Activated naive CD8-positive, alpha-beta T cell (primary cell): Measurements from ENCODE around the gene PITPNB.

Experiments used
- H3K27ac Mint-ChIP-seq: one replicate; pipeline ENCODE4 v1.8.0; 2021; ENCODE audit warnings: mixed read lengths
- H3K27me3 Mint-ChIP-seq: one replicate; pipeline ENCODE4 v1.8.0; 2021; ENCODE audit warnings: mixed read lengths
- H3K36me3 Mint-ChIP-seq: one replicate; pipeline ENCODE4 v1.8.0; 2021; ENCODE audit warnings: mixed read lengths
- H3K4me1 Mint-ChIP-seq: one replicate; pipeline ENCODE4 v1.8.0; 2021; ENCODE audit warnings: low read depth, mixed read lengths
- H3K4me3 Mint-ChIP-seq: one replicate; pipeline ENCODE4 v1.8.0; 2021; ENCODE audit warnings: mild to moderate bottlenecking, mixed read lengths
- H3K9me3 Mint-ChIP-seq: one replicate; pipeline ENCODE4 v1.8.0; 2021; ENCODE audit warnings: low read depth, mixed read lengths

Gene PITPNB

GRCh38 chr22:27919222-27919941 is at the start of gene PITPNB:
Gene PITPNB (minus strand): TSS chr22:27919256. CDS start chr22:27919191, 65 bp downstream.
- Mint-ChIP-seq H3K9me3 (no peaks in the 10 kb centered on the region), H3K4me3 (peak within 1 kb of the TSS; percentile 99), H3K27ac (peak within 1 kb of the TSS; percentile 99), H3K27me3 (no peaks in the 10 kb centered on the region), H3K36me3 (peaks cover 9% of the 10 kb centered on the region), H3K4me1 (peaks cover 64% of the 10 kb centered on the region)

DNA sequence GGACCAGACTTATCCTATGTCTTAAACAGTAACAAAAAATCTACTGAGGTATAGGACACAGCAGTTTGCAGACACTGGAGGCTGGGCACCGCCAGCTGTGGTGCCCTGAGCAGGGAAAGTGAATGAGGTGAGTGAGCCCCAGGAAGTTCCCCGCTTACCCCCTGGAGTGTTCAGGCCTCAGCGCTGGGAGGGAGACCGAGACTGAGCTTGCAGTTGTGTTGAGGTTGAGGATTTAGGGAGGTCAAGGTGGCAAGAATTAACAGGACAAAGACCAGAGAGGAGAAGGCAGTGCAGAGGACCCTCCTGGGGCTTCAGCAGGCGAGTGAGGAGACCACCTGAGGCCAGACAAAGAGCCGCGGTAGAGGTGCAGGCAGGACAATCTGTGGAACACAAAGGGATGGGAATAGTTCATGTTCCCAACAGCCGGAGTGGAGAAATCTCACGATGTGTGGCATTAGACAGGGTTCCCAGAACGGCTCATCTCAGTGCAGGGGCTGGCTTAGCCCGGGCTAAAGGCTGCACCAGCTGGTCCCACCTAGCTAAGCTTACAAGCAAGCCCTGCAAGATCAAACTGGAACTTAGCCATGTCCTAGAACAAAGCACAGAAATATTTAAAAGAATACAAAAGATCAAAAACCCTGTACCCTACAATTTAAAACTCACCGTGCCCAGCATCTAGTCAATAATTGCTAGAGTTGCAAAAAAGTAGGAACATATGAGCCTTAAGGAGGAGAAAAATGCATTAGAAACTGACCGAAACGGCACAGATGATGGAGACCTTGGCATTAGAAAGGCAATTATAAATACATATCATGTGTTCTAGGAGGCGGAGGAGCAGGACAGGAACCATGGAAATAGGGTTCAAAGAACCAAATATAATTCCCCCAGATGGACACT is 47.4 kb upstream of the PITPNB start:
- Mint-ChIP-seq H3K9me3 (peaks cover 5% of the 10 kb centered on the region), H3K27me3 (no peaks in the 10 kb centered on the region), H3K36me3 (peaks cover 15% of the 10 kb centered on the region), H3K4me3 (no peak overlapping the region), H3K4me1 (peaks cover 2% of the 10 kb centered on the region), H3K27ac (peak overlapping the region; percentile 2)

GRCh38 chr22:27962268-27963044 is 43.4 kb upstream of the PITPNB start:
- H3K4me1 Mint-ChIP-seq = no peaks in the 10 kb centered on the region
- no peaks in the 10 kb centered on the region for H3K9me3 Mint-ChIP-seq
- no peak overlapping the region for H3K27ac Mint-ChIP-seq
- no peak overlapping the region for H3K4me3 Mint-ChIP-seq
- no peaks in the 10 kb centered on the region for H3K27me3 Mint-ChIP-seq
- H3K36me3 Mint-ChIP-seq = peaks cover 3% of the 10 kb centered on the region

DNA sequence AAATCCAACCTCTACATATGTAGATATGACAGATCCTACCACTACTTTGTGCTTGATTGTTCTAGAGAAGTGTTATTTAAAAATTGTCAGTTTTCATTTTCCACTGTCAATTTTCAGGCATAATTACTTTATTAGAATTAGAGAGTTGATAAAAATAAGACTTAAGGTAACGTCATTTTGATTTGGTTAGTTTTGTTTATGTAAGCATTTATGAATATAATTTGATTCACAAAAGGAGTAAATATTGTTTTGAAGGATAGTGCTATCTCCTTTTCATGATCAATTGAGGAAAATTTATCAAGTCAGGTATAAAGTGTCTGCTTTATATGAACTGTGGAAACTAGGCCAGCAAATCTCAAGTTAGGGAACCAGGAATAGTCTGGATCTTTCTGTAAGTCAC is 42.6 kb upstream of the PITPNB start:
- no peak overlapping the region for H3K27ac Mint-ChIP-seq
- H3K27me3 Mint-ChIP-seq = no peaks in the 10 kb centered on the region
- no peaks in the 10 kb centered on the region for H3K4me1 Mint-ChIP-seq
- H3K4me3 Mint-ChIP-seq = no peak overlapping the region
- H3K9me3 Mint-ChIP-seq = no peaks in the 10 kb centered on the region
- H3K36me3 Mint-ChIP-seq = peaks cover 3% of the 10 kb centered on the region

GRCh38 chr22:27961182-27961581 is 42.1 kb upstream of the PITPNB start:
- no peaks in the 10 kb centered on the region for H3K4me1 Mint-ChIP-seq
- peaks cover 3% of the 10 kb centered on the region for H3K36me3 Mint-ChIP-seq
- H3K9me3 Mint-ChIP-seq = no peaks in the 10 kb centered on the region
- H3K4me3 Mint-ChIP-seq = no peak overlapping the region
- H3K27me3 Mint-ChIP-seq = no peaks in the 10 kb centered on the region
- H3K27ac Mint-ChIP-seq = no peak overlapping the region

GRCh38 chr22:27959335-27960090 is 40.5 kb upstream of the PITPNB start:
- Mint-ChIP-seq H3K36me3 (peaks cover 3% of the 10 kb centered on the region), H3K27ac (no peak overlapping the region), H3K4me3 (no peak overlapping the region), H3K4me1 (no peaks in the 10 kb centered on the region), H3K27me3 (no peaks in the 10 kb centered on the region), H3K9me3 (no peaks in the 10 kb centered on the region)

- Mint-ChIP-seq H3K4me1 (no peaks in the 10 kb centered on the region), H3K27ac (no peak overlapping the region), H3K36me3 (peaks cover 11% of the 10 kb centered on the region), H3K4me3 (no peak overlapping the region), H3K9me3 (no peaks in the 10 kb centered on the region), H3K27me3 (no peaks in the 10 kb centered on the region)
Observed at GRCh38 chr22:27952779-27953178, 33.7 kb upstream of the PITPNB start.

DNA sequence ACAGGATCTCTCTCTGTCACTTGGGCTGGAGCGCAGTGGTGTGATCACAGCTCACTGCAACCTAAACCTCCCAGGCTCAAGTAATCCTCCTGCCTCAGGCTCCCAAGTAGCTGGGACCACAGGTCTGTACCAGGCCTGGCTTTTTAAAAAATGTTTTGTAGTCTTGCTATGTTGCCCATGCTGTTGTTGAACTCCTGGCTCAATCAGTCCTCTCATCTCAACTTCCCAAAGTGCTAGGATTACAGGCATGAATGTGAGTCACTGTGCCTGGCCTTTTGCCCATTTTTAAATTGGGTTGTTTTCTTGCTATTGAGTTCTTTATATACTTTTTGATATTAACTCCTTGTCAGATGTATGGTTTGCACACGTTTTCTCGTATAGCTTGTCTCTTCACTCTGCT is 33.0 kb upstream of the PITPNB start:
- H3K36me3 Mint-ChIP-seq = peaks cover 12% of the 10 kb centered on the region
- no peak overlapping the region for H3K27ac Mint-ChIP-seq
- no peaks in the 10 kb centered on the region for H3K4me1 Mint-ChIP-seq
- no peaks in the 10 kb centered on the region for H3K9me3 Mint-ChIP-seq
- H3K4me3 Mint-ChIP-seq = no peak overlapping the region
- H3K27me3 Mint-ChIP-seq = no peaks in the 10 kb centered on the region

GRCh38 chr22:27949421-27949820 is 30.4 kb upstream of the PITPNB start:
- Mint-ChIP-seq H3K4me3 (no peak overlapping the region), H3K27ac (no peak overlapping the region), H3K4me1 (peaks cover 2% of the 10 kb centered on the region), H3K36me3 (peaks cover 19% of the 10 kb centered on the region), H3K27me3 (no peaks in the 10 kb centered on the region), H3K9me3 (no peaks in the 10 kb centered on the region)

- Mint-ChIP-seq H3K27ac (no peak overlapping the region), H3K27me3 (no peaks in the 10 kb centered on the region), H3K9me3 (no peaks in the 10 kb centered on the region), H3K36me3 (peaks cover 18% of the 10 kb centered on the region), H3K4me1 (peaks cover 2% of the 10 kb centered on the region), H3K4me3 (no peak overlapping the region)
Observed at GRCh38 chr22:27948569-27948968, 29.5 kb upstream of the PITPNB start.

GRCh38 chr22:27947448-27947847 is 28.4 kb upstream of the PITPNB start:
- Mint-ChIP-seq H3K9me3 (no peaks in the 10 kb centered on the region), H3K27me3 (no peaks in the 10 kb centered on the region), H3K36me3 (peaks cover 13% of the 10 kb centered on the region), H3K4me1 (peaks cover 2% of the 10 kb centered on the region), H3K27ac (no peak overlapping the region), H3K4me3 (no peak overlapping the region)

DNA sequence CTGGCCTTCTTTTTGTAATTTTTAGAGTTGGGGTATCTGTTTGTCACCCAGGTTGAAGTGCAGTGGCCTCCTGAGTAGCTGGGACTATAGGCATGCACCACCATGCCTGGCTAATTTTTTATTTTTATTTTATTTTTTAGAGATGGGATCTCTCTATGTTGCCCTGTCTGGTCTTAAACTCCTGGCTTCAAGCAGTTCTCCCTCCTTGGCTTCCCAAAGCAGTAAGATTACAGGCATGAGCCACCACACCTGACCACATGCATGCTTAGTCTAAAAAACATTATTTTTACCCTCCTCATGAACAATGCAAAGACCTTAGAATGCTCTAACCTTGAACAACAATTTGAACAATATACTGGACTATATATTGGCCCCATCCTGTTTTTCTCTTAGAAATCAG is 22.1 kb upstream of the PITPNB start:
- H3K4me3 Mint-ChIP-seq = no peak overlapping the region
- peaks cover 2% of the 10 kb centered on the region for H3K4me1 Mint-ChIP-seq
- no peaks in the 10 kb centered on the region for H3K9me3 Mint-ChIP-seq
- H3K36me3 Mint-ChIP-seq = peaks cover 11% of the 10 kb centered on the region
- no peak overlapping the region for H3K27ac Mint-ChIP-seq
- H3K27me3 Mint-ChIP-seq = no peaks in the 10 kb centered on the region

DNA sequence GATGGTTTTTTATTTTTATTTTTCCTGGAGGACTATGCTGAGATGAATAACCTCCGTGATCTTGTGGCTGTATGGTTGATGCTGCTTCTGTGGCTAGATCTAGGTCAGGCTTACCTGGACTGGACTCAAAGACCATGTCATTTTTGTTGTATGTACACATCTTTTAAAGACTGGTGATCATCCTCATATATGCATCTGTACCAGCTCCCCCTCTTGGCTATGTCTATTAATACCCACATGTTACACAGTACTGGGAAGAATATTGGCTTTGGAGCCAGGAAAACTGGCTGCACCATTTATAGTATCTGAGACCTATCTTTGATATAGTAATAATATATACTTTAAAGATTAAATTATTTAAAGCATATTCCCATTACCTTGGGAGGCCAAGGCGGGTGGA is 18.4 kb upstream of the PITPNB start:
- H3K4me3 Mint-ChIP-seq = no peak overlapping the region
- no peak overlapping the region for H3K27ac Mint-ChIP-seq
- peaks cover 4% of the 10 kb centered on the region for H3K36me3 Mint-ChIP-seq
- H3K27me3 Mint-ChIP-seq = no peaks in the 10 kb centered on the region
- no peaks in the 10 kb centered on the region for H3K4me1 Mint-ChIP-seq
- H3K9me3 Mint-ChIP-seq = no peaks in the 10 kb centered on the region

GRCh38 chr22:27935897-27936296 is 16.8 kb upstream of the PITPNB start:
- Mint-ChIP-seq H3K4me1 (no peaks in the 10 kb centered on the region), H3K36me3 (peaks cover 2% of the 10 kb centered on the region), H3K4me3 (no peak overlapping the region), H3K27ac (no peak overlapping the region), H3K27me3 (no peaks in the 10 kb centered on the region), H3K9me3 (no peaks in the 10 kb centered on the region)
